Esophagus muscularis mucosa (tissue), 4 donors: ENCODE results near the gene VAMP4.

Experiments
- CTCF ChIP-seq, 3 experiments: fragments of 200-600 bp in 2 of 3; fragments of 450-650 bp in 1 of 3; sonication (generic) in 2 of 3; IDR thresholded peaks; one replicate each; pipeline ENCODE4 v1.5.1; 2017 to 2019; ENCODE audit warnings: antibody characterized with exemption in 3 of 3, mild to moderate bottlenecking in 2 of 3, moderate library complexity in 1 of 3
- EP300 ChIP-seq: sonication (generic); formaldehyde crosslinking; IDR thresholded peaks from one replicate; pipeline ENCODE4 v1.6.1; 2017; ENCODE audit warnings: antibody characterized with exemption
- POLR2AphosphoS5 ChIP-seq, 2 donors: sonication (generic); formaldehyde crosslinking; IDR thresholded peaks; one replicate each; pipeline ENCODE4 v1.6.1; 2017; ENCODE audit warnings: antibody characterized with exemption in 2 of 2

GRCh38 chr1:171727778-171728177 lies 14.1 kb downstream of the VAMP4 start:
- TF ChIP-seq CTCF (IDR thresholded peaks at IDR 0.05) = no peak
- no peak for TF ChIP-seq EP300
- no peak for TF ChIP-seq POLR2AphosphoS5 (IDR thresholded peaks at IDR 0.05)
